Natural killer cell (primary cell): ENCODE data around the gene CDH23. TPM values are rescaled to one million over a fixed set of nuclear protein-coding genes. Genes with fewer than 3 reads are reported as not detected.

Experiments used
- ATAC-seq, 3 donors: fragments of 150-1000 bp in 2 of 3; fragments of 200-7000 bp in 1 of 3; cut with Tn5 transposase; 1 replicate in 1 of 3; 2 replicates in 2 of 3; pipeline ENCODE4 v1.10.0; 2021; ENCODE audit warnings: mild to moderate bottlenecking in 2 of 3, moderate library complexity in 2 of 3
- DNase-seq, 2 donors: peaks; one replicate each; pipeline versions ENCODE4 v3.0.0 to v3.0.0-alpha.2; 2013 to 2021; ENCODE audit warnings: mixed read lengths in 1 of 2
- H3K27ac ChIP-seq: one replicate; pipeline ENCODE4 v1.5.1; 2013; ENCODE audit warnings: mild to moderate bottlenecking, low read length
- H3K27me3 ChIP-seq: one replicate; pipeline ENCODE4 v1.6.1; 2013; ENCODE audit warnings: low read length; ENCODE audit not compliant: control insufficient read depth, insufficient read depth
- H3K36me3 ChIP-seq: one replicate; pipeline ENCODE4 v1.6.1; 2013; ENCODE audit warnings: low read length; ENCODE audit not compliant: control insufficient read depth, insufficient read depth
- H3K4me1 ChIP-seq: one replicate; pipeline ENCODE4 v1.6.1; 2013; ENCODE audit warnings: low read length; ENCODE audit not compliant: control insufficient read depth, insufficient read depth
- H3K4me3 ChIP-seq: one replicate; pipeline ENCODE4 v1.5.1; 2013; ENCODE audit warnings: low read length
- H3K9me3 ChIP-seq: one replicate; pipeline ENCODE4 v1.6.1; 2013; ENCODE audit warnings: low read length; ENCODE audit not compliant: control insufficient read depth, insufficient read depth
- H3K27ac Mint-ChIP-seq, 2 donors: one replicate each; pipeline ENCODE4 v1.8.0; 2022; ENCODE audit warnings: mild to moderate bottlenecking in 2 of 2, mixed read lengths in 2 of 2, moderate library complexity in 1 of 2
- H3K27me3 Mint-ChIP-seq, 2 donors: one replicate each; pipeline ENCODE4 v1.8.0; 2022; ENCODE audit warnings: low read depth in 2 of 2, mixed read lengths in 2 of 2
- H3K36me3 Mint-ChIP-seq: one replicate; pipeline ENCODE4 v1.8.0; 2022; ENCODE audit warnings: mixed read lengths
- H3K4me1 Mint-ChIP-seq, 2 donors: one replicate each; pipeline ENCODE4 v1.8.0; 2022; ENCODE audit warnings: mixed read lengths in 2 of 2
- H3K4me3 Mint-ChIP-seq: one replicate; pipeline ENCODE4 v1.8.0; 2022; ENCODE audit warnings: mild to moderate bottlenecking, moderate library complexity, mixed read lengths
- H3K9me3 Mint-ChIP-seq, 2 donors: one replicate each; pipeline ENCODE4 v1.8.0; 2022; ENCODE audit warnings: mixed read lengths in 2 of 2
- WGBS: methylation state at CpG from one replicate; pipeline ENCODE4 v1.1.7; 2013; ENCODE audit warnings: missing lambda C conversion rate; ENCODE audit not compliant: insufficient coverage; 5-methylcytosine and 5-hydroxymethylcytosine counted together
- intact Hi-C: fragments of 100-400 bp; cut with micrococcal nuclease; formaldehyde crosslinking; loops from one replicate; pipeline ENCODE4 v1.14.2; 2022
- total RNA-seq, 4 donors: library from RNA; stranded (reverse); fragments of 120-200 nt in 1 of 4; gene quantifications; one replicate each; pipeline versions ENCODE4 v1.2.3 to v1.2.4, GENCODE V29; 2013 to 2022
- TF ChIP-seq, protein P1 (sequence below): fragments of 200-600 bp; IDR thresholded peaks from one replicate; pipeline ENCODE4 v1.8.0; 2022; ENCODE audit warnings: antibody characterized with exemption

Gene CDH23
- total RNA-seq, 3 donors from 2014 or later (not counting 1 experiment from before 2014, with no cell fraction given), result 1.2 to 6.0 (median 4.3) TPM

DNA sequence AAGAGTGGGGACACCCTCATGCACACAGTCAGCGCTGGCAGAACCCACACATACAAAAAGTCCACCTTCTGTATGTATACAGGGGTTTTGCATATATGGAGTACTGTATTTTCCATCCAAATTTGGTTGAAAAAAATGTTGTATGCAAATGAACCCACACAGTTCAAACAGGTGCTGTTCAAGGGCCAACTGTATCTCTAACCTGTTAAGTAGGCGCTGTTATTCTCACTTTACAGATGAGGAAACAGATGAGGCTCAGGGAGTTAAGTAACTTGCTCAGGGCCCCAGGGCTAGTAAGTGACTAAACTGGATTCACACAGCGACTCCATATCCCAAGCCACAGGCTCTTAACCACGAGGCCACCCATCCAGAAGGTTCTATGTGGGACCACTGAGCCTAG lies 252.9 kb downstream of the CDH23 start:
- no peak overlapping the region for H3K4me3 ChIP-seq

DNA sequence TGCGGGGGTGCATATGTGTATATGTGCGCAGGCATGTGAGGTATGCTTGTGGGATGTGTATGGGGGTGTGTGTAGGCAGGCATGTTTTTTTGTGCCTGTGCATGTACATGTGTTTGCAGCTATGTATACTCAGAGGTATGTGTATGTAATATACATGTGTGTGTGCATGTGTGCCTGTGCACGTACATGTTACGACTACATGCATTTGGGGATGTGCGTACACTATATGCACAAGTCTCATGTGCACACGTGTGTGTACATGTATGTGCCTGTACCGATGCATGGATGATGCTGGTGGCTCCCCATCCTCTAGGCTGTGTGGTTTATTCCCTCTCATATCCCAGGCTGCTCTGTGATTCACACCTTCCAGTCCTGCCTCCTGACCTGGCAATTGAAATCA lies 253.7 kb downstream of the CDH23 start:
- peaks cover 7% of the 10 kb centered on the region for H3K4me1 ChIP-seq
- no peaks in the 10 kb centered on the region for H3K9me3 ChIP-seq
- Mint-ChIP-seq H3K36me3 (no peaks in the 10 kb centered on the region), H3K4me3 (no peak overlapping the region), H3K9me3 (no peaks in the 10 kb centered on the region), H3K4me1 (no peaks in the 10 kb centered on the region), H3K27me3 (no peaks in the 10 kb centered on the region), H3K27ac (no peak overlapping the region)
- no peak overlapping the region for H3K27ac ChIP-seq
- ATAC-seq (no peak), DNase-seq (no peak)
- no peaks in the 10 kb centered on the region for H3K27me3 ChIP-seq
- intact Hi-C loops, result no loop called here
- TF ChIP-seq, protein P1, sequence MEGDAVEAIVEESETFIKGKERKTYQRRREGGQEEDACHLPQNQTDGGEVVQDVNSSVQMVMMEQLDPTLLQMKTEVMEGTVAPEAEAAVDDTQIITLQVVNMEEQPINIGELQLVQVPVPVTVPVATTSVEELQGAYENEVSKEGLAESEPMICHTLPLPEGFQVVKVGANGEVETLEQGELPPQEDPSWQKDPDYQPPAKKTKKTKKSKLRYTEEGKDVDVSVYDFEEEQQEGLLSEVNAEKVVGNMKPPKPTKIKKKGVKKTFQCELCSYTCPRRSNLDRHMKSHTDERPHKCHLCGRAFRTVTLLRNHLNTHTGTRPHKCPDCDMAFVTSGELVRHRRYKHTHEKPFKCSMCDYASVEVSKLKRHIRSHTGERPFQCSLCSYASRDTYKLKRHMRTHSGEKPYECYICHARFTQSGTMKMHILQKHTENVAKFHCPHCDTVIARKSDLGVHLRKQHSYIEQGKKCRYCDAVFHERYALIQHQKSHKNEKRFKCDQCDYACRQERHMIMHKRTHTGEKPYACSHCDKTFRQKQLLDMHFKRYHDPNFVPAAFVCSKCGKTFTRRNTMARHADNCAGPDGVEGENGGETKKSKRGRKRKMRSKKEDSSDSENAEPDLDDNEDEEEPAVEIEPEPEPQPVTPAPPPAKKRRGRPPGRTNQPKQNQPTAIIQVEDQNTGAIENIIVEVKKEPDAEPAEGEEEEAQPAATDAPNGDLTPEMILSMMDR, result no peak
- H3K4me3 ChIP-seq, result no peak overlapping the region
- 96% methylated on average over 7 of the region's 7 CpGs for WGBS
- no peaks in the 10 kb centered on the region for H3K36me3 ChIP-seq

More for the DNA sequence above, 252.9 kb downstream of the CDH23 start:
- intact Hi-C loops, result no loop called here
- no peaks in the 10 kb centered on the region for H3K36me3 Mint-ChIP-seq
- no peak for ATAC-seq
- no peaks in the 10 kb centered on the region for H3K9me3 ChIP-seq
- TF ChIP-seq, protein P1, result no peak
- no peak overlapping the region for H3K27ac ChIP-seq
- peaks cover 9% of the 10 kb centered on the region for H3K4me1 ChIP-seq
- no peaks in the 10 kb centered on the region for H3K36me3 ChIP-seq
- no peaks in the 10 kb centered on the region for H3K27me3 ChIP-seq
- no peak overlapping the region for H3K4me3 Mint-ChIP-seq
- H3K27ac Mint-ChIP-seq, result no peak overlapping the region
- H3K9me3 Mint-ChIP-seq, result no peaks in the 10 kb centered on the region
- 68% methylated on average over 3 of the region's 4 CpGs for WGBS
- no peaks in the 10 kb centered on the region for H3K27me3 Mint-ChIP-seq
- no peak for DNase-seq
- no peaks in the 10 kb centered on the region for H3K4me1 Mint-ChIP-seq

DNA sequence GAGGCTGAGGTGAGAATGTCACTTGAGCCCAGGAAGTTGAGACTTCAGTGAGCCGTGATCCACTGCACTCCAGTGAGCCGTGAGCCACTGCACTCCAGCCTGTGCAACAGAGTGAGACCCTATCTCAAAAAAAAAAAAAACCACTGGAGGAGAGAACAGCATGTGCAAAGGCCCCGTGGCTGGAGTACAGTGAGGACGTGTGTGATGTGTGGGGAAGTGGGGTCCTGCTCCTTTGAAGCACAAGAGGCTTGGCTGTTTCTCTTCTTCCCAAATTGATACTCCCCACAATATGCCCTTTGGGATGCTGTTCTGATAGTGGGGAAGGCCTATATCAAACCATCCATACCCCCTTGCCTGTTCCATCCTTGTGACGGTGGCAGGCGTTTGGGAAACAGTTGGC lies 254.7 kb downstream of the CDH23 start:
- Histone ChIP-seq H3K27me3 (no peaks in the 10 kb centered on the region), H3K27ac (no peak overlapping the region), H3K36me3 (no peaks in the 10 kb centered on the region), H3K4me1 (peaks cover 7% of the 10 kb centered on the region), H3K4me3 (no peak overlapping the region), H3K9me3 (no peaks in the 10 kb centered on the region)
- TF ChIP-seq, protein P1, result no peak
- H3K4me1 Mint-ChIP-seq, result no peaks in the 10 kb centered on the region
- no peaks in the 10 kb centered on the region for H3K27me3 Mint-ChIP-seq
- H3K4me3 Mint-ChIP-seq, result no peak overlapping the region
- DNase-seq (no peak), ATAC-seq (no peak)
- no peak overlapping the region for H3K27ac Mint-ChIP-seq
- H3K36me3 Mint-ChIP-seq, result no peaks in the 10 kb centered on the region
- intact Hi-C loops, result no loop called here
- H3K9me3 Mint-ChIP-seq, result no peaks in the 10 kb centered on the region
- WGBS, result 94% methylated on average over 4 of the region's 6 CpGs

DNA sequence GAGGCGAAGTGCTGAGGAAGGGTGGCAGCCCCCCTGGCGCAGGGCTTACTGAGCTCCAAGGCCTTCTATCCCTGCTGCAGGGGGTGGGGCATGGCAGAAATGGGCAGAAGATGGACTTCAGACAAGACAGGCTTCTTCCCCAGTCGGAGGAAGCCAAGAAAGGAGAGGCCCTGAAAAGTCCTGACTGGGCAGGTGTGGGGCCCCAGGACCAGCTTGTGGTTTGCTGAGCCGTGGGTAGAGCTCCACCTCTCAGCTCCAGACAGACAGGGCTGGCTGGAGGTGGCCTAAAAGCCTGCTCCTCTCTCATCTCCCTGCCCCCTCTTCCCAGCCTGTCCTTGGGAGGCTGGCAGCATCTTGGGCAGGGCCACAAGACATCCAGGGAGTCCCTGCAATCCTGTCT lies 255.2 kb downstream of the CDH23 start:
- Mint-ChIP-seq H3K36me3 (no peaks in the 10 kb centered on the region), H3K9me3 (no peaks in the 10 kb centered on the region), H3K27me3 (no peaks in the 10 kb centered on the region), H3K27ac (no peak overlapping the region), H3K4me3 (no peak overlapping the region), H3K4me1 (no peaks in the 10 kb centered on the region)
- WGBS, result 63% methylated on average over 4 of the region's 4 CpGs
- Histone ChIP-seq H3K4me1 (peaks cover 7% of the 10 kb centered on the region), H3K36me3 (no peaks in the 10 kb centered on the region), H3K4me3 (no peak overlapping the region), H3K9me3 (no peaks in the 10 kb centered on the region), H3K27me3 (no peaks in the 10 kb centered on the region), H3K27ac (no peak overlapping the region)
- ATAC-seq, result no peak
- DNase-seq, result no peak
- intact Hi-C loops, result no loop called here
- TF ChIP-seq, protein P1, result no peak
